Measurements from ENCODE around the gene PRKD3.
A peak's percentile ranks its signal among the peaks of the same experiment; 100 is the strongest.
"Not testable (repeated sequence)": the region's sequence is repeated elsewhere in the genome, so short reads cannot be mapped to it uniquely, and the experiment has no call there.

Gene PRKD3

DNA sequence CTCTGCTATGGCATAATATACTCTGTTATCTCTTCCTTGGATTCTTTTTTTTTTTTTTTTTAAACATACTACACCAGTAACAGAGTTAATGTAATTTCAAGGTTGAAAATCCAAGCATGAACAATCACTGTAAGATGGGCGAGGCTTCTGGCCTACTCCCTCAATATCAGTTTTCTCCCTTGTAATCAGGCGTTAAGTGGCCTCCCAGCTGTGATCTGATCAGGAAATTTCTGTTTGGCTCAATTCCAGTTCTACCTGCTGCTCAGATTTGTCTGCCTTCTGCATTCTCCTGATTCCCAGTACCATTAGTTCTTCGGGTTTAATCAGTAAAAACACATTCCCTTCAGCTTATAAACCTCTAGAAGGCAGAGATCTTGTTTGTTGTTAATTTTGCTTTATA, 18.6 kb downstream of the PRKD3 start:
- peak; percentile 87 for DNase-seq

DNA sequence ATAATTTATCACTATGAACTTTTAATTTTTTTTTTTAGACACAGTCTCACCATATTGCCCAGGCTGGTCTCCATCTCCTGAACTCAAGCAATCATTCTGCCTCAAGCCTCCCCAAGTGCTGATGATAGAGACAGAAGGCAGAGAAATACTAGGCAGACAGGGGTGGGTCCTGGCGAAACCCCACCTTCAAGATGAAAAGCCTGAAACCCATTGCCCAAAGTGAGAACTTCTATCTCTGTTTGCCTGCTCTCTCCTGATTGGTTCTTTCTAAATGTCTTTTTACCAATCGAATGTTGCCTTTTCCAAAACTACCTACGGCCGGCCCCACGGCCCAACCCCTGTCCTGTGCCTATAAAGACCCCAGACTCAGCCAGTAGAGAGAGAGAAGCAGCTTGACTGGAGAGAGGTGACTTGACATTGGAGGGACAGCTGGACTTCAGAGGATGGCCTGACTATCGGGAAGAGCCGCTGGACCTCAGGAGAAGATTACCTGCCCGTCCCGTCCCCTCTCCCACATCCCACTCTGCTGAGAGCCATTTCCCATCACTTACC, 21.9 kb downstream of the PRKD3 start:
- DNase-seq, result no peak

DNA sequence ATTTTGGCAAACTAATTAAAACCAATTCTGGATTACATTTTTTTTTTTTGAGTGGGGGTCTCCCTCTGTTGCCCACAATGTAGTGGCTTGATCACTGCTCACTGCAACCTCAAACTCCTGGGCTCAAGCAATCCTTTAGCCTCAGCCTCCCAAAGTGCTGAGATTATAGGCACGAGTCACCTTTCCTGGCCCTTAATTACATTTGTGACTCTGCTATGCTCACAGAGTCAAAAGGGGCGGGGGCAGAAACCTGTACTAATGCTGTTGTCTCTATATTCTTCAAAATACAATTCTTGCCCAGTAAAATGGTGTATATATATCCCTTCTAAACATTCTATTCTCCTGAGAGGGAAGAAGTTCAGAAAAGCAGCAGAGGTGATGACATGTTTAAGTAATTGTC, 23.2 kb downstream of the PRKD3 start:
- peak; percentile 54 for DNase-seq

DNA sequence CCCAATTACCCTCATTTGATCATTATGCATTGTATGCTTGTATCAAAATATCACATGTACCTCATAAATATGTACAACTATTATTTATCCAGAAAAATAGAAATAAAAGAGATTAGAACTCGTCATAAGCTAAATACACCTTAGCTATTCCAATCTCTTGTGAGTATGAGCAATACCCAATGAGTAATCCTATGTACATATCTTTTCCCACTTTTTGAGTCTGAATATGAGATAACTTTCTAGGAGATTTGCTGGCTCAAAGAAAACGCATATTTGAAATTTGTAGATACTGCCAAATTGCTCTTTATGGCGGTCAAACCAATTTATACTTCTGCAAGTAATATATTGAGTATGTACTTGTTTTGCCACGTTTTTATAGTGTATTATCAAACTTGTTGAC, 24.1 kb downstream of the PRKD3 start:
- no peak for DNase-seq

DNA sequence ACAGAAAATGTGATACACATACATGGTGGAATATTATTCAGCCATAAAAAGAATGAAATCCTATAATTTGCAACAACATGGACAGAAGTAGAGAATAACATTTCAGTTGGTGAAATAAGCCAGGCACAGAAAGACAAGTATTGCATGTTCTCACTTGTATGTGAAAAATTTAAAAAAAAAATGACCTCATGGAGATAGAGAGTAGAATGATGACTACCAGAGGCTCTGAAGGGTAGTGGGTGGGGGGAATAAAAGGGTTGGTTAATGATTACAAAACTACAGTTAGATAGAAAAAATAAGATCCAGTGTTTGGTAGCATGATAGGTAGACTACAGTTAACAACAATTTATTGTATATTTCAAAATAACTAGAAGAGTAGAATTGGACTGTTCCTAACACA, 24.5 kb downstream of the PRKD3 start:
- no peak for DNase-seq

DNA sequence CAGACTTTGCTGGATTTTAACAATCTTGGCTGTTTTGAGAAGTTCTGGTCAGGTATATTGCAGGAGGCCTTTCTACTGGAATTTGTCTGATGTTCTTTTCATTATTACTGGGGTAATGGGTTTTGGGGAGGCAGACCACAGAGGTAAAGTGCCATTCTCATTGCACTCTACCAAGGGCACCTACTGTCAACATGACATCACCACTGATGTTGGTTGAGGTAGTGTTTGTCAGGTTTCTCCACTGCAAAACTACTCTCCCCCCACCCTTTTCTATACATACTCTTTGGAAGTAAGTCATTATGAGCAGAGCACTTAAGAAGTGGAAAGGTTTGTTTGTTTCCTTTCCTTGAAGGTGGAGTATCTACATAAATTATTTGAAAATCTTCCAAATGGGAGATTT, 27.0 kb downstream of the PRKD3 start:
- no peak for DNase-seq

DNA sequence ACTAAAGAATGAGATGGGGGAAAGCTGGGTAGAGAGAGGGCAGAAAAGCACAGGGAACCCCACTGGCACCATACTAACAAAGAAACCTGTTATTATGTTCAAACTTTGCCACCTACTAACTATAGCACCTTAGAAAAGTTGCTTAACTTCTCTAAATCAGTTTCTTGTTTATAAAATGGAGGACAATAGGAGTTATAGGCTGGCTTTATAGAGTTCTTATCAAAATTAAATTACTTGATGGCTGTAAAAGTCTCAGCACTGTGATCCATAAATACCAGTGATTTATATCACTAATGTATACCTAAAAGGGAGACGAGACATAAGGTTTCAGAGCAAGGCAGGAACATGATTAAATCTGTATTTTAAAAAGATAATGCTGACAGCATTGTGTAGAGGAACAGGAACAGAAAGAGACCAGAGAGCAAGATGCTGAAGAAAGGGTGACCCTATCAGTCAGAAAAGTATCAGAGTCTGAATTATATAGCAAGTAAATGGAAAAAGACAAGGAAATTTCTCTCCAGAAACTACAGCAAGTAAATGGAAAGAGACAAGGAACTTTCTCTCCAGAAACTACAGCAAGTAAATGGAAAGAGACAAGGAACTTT, 29.1 kb downstream of the PRKD3 start:
- no peak for DNase-seq

DNA sequence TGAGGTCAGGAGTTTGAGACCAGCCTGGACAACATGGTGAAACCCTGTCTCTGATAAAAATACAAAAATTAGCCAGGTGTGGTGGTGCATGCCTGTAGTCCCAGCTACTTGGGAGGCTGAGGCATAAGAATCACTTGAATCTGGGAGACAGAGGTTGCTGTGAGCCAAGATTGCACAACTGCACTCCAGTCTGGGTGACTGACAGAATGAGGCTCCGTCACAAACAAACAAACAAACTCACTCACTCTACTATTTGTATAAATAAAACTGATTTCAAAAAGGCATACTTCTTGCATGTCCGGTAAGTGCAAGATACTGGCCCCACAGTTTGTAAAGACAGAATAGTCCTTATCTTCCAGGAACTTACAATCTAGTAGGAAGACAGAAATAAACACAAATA, 29.8 kb downstream of the PRKD3 start:
- DNase-seq, result not testable (repeated sequence)

DNA sequence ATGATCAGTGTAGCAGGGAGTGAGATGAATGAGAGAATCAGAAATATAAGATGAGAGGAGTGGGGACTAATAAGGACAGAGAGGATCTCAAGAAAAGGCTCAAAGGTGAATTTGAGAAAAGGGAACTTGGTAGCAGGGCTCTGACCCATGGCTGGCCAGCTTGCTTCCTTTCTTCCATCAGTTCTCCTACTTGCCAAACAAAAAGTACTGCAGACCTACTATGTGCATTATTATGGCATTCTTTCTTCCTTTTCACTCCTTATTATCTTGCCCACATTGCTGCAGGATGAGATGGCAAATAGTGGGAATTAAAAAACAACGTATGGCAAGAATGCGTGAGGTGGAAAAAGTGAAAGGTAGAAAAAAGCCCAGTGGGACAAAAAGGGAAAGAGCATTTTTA, 33.0 kb downstream of the PRKD3 start:
- no peak for DNase-seq

DNA sequence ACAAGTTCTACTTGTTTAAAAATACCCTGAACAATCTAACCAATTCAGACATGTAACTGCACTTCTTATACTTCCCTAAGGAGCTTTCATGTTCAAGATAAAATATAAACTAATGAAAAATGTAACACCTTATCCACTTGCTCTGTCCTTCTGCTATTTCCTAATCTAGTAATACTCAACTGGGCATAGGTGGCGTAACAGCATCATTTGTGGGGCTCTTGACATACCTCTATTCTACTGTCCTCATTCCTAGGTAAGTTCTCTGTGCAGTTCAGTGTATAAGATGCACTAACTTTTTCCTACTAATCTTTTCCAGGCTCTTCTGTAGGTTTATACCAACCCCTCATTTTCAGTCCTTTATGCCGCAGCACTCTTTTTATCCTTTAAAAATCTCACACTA, 36.7 kb downstream of the PRKD3 start:
- DNase-seq, result peak; percentile 36

DNA sequence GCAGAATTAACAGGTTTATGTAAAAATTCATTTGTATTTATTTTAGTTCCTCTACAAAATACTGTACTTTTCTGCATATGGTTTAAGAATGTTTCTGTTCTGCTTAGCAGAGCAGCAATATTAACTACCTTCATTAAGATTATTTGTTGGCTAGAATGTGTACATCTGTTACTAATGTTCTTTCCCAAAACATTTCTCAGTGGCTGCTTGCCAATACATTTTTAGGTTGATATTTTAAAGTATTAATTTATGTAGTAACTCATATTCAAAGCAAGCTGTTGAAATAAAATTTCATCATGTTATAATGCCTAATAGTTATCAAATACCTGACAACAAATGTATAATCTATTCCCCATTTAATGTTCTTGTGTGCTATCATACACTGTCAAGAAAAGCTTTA, 40.3 kb downstream of the PRKD3 start:
- DNase-seq, result no peak

DNA sequence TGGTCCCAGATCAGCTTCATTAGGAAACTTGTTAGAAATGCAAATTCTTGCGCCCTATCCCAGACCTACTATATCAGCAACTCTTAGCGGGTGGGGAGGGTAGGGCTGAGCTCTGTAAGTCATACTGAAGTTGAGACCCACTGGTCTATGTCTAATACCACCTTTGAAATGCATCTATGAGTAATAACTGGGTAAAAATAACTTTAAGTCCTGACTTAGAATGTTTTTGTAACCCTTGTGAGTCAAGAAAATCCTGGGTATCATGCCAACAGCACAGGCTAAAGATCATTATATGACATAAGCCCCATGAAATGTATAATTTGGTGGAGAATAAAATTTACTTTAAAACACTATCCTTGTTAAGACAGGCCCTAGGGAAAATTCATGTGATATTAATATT, 41.4 kb downstream of the PRKD3 start:
- no peak for DNase-seq

DNA sequence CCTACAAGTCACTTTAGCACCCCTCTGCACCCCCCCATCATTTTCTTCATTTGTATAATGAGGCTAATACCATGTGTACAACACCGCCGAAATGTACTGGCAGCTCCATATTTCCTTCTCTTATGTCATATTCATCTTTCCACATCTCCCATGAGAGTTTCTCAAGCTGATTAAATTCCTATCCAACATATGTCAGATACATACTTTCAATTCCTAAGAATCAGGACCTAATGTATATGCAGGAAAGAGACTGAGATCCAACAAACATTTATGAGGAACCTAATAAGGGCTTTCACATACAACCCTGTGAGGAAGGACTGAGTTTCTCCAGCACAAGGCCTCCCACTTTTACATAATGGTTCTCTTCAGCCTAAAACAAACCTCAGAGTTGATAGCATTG, 41.9 kb downstream of the PRKD3 start:
- DNase-seq, result no peak

DNA sequence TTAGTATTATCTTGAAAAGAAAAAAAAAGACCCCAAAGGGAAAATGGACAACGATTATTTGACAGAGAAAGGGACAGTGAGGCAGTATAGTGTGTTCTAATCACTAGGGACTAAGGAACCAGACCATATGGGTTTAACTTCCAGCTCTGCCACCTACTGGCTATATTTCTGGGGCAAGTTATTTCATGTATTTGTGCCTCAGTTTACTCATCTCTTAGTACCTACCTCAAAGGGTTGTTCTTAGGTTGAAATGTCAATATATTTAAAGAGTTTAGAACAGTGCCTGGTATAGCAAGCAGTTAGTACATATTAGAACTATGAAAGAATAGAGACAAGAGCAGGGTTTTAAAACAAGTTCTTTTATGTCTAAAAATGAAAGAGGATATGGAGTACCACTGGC, 42.7 kb downstream of the PRKD3 start:
- no peak for DNase-seq

DNA sequence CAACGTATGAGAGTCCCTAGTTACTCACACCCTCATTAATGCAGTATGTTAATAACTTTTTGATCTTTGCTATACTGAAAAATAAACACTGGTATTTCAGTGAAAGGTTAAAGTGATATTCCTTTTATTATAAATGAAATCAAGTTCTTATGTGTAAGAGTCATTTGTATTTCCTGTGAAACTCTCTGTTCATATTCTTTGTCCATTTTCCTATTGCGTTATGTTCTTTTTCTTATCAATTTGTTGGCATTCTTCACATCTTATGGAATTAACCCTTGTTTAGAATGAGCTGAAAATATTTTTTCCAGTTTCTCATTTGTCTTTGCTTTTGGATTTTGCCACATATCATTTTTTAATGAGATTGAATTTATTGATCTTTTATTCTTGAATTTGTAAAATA, 48.3 kb downstream of the PRKD3 start:
- DNase-seq, result no peak
